GM12872 (cell line): ENCODE data around the gene ACADVL.

Experiments
- CTCF ChIP-seq: IDR thresholded peaks from 3 replicates; pipeline ENCODE4 v1.5.1; 2011; ENCODE audit warnings: low read depth, mild to moderate bottlenecking, low read length, moderate library complexity; ENCODE audit not compliant: insufficient read depth

The ACADVL gene

GRCh38 chr17:7241783-7242716, 22.3 kb downstream of the ACADVL start, which contains the start of gene GABARAP:
Gene GABARAP, minus strand, starts transcription at chr17:7242449. Its CDS starts 119 bp downstream, at chr17:7242330.
- no peak for TF ChIP-seq CTCF

- TF ChIP-seq CTCF: no peak
Observed at GRCh38 chr17:7242717-7243452, 23.1 kb downstream of the ACADVL start.

GRCh38 chr17:7243453-7243729, 23.7 kb downstream of the ACADVL start:
- TF ChIP-seq CTCF: no peak

DNA sequence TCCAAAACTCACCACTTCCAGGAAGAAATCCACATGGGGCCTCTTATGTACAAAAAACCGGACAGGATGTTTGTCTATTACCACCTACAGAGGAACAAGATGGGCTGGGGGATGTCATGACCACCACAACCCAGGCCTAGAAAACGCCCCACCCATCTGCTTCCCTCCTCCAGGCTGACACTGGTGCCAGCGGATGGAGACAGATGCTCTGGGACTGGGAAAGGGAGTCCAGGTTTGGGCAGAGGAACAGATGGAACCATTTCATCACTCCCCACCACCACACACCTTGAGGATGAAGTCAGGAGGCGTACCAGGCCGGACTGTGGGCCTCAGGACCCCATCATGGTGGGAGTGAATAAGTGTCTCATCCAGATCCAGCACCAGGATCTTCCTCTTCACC, 27.0 kb downstream of the ACADVL start:
- no peak for TF ChIP-seq CTCF

- TF ChIP-seq CTCF: no peak
Observed at GRCh38 chr17:7248796-7249195, 29.1 kb downstream of the ACADVL start.

GRCh38 chr17:7249214-7249613, 29.5 kb downstream of the ACADVL start:
- TF ChIP-seq CTCF: no peak

DNA sequence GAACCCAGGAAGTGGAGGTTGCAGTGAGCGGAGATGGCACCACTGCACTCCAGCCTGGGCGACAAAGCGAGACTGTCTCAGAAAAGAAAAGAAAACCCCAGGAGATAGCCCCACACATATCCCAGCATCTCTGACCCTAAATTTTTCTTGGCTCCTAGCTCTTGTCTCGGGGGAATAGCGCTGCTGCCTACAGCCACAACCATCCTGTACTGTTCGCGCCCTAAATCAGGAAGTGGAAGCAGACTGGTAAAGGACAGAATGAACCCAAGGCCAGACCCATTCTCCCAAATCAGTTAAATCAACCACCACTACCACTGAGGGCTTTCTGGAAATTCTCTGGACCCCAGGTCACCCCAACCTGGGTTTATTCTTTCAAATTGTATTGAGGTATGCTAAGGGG, 30.1 kb downstream of the ACADVL start:
- no peak for TF ChIP-seq CTCF
